ENCODE results near the gene PARP1. TPM values are rescaled to one million over a fixed set of nuclear protein-coding genes. Genes with fewer than 3 reads are reported as not detected.

PARP1 gene
- total RNA-seq, 1 experiment from 2014 or later, result 157 TPM

DNA sequence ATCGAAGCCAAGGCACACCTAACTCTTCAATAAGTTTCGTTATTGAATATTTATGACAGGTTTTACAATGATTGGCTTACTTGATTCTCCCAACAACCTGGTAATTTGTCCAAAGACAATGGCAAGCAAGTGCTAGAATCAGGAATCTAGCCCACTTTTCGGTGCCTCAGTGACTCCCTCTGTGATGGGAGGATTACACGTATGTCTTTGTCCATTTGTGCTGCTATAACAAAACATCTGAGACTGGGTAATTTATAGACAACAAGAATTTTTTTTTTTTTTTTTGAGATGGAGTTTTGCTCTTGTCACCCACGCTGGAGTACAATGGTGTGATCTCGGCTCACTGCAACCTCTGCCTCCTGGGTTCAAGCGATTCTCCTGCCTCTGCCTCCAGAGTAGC is 96.5 kb downstream of the PARP1 start:
- no peak overlapping the region for H3K27ac ChIP-seq
- intact Hi-C loops (cut with micrococcal nuclease; ENCODE audit: unreplicated experiment), result loop anchor here (5.0 kb wide), 1 partner anchor 849 kb away; no protein-coding TSS in a partner anchor
- no TSS peak for BruUV-seq (replicated peaks)
- no peaks in the 10 kb centered on the region for H3K36me3 ChIP-seq (ENCODE audit: low read depth)
- TF ChIP-seq, protein P1, sequence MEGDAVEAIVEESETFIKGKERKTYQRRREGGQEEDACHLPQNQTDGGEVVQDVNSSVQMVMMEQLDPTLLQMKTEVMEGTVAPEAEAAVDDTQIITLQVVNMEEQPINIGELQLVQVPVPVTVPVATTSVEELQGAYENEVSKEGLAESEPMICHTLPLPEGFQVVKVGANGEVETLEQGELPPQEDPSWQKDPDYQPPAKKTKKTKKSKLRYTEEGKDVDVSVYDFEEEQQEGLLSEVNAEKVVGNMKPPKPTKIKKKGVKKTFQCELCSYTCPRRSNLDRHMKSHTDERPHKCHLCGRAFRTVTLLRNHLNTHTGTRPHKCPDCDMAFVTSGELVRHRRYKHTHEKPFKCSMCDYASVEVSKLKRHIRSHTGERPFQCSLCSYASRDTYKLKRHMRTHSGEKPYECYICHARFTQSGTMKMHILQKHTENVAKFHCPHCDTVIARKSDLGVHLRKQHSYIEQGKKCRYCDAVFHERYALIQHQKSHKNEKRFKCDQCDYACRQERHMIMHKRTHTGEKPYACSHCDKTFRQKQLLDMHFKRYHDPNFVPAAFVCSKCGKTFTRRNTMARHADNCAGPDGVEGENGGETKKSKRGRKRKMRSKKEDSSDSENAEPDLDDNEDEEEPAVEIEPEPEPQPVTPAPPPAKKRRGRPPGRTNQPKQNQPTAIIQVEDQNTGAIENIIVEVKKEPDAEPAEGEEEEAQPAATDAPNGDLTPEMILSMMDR (conservative IDR thresholded peaks at IDR 0.05), result no peak
- TF ChIP-seq EZH2 (IDR thresholded peaks at IDR 0.05; ENCODE audit: low read depth), result no peak
- H3K9me3 ChIP-seq (ENCODE audit: insufficient read depth, low read depth), result no peaks in the 10 kb centered on the region
- CTCF ChIA-PET, result no interaction called here
- no peak overlapping the region for H3K4me2 ChIP-seq
- H3K9me2 ChIP-seq (ENCODE audit: insufficient read depth), result no peaks in the 10 kb centered on the region
- no peak overlapping the region for H3K4me3 ChIP-seq
- H4K20me1 ChIP-seq (ENCODE audit: insufficient read depth), result no peaks in the 10 kb centered on the region
- no peak for DNase-seq
- H3F3A ChIP-seq (ENCODE audit: insufficient read depth, low read depth), result no peaks in the 10 kb centered on the region; the same call in 1 of the 2 replicates
- peaks cover 26% of the 10 kb centered on the region for H3K79me2 ChIP-seq (ENCODE audit: low read depth)
- no peaks in the 10 kb centered on the region for H3K27me3 ChIP-seq (ENCODE audit: insufficient read depth, low read depth)
- peaks cover 24% of the 10 kb centered on the region for H3K4me1 ChIP-seq (replicated peaks; ENCODE audit: insufficient read depth)
- H2AFZ ChIP-seq, result no peak overlapping the region
- POLR2A ChIA-PET (ENCODE audit: unreplicated experiment), result no interaction called here

Other genes with a start within 250 kb of the PARP1 start
- 39.3 and 46.4 TPM in 2 replicates for gene ACBD3, start 221.4 kb downstream of the PARP1 start, total RNA-seq (2021)
- not detected in 2 replicates for gene MIXL1, start 184.4 kb downstream of the PARP1 start, total RNA-seq (2021)
- 10.0 and 12.1 TPM in 2 replicates for gene LIN9, start 98.9 kb downstream of the PARP1 start, total RNA-seq (2021)
- gene STUM, start 140.7 kb upstream of the PARP1 start, total RNA-seq (2021), result not detected in 2 replicates

All from PC-9 (cell line).